ENCODE results near the gene SNTB2.
"Not testable (repeated sequence)": the region's sequence is repeated elsewhere in the genome, so short reads cannot be mapped to it uniquely, and the experiment has no call there.

The SNTB2 gene

GRCh38 chr16:69186642-69187445 lies at the start of gene SNTB2:
Gene SNTB2 (plus strand): TSS chr16:69187164. CDS start chr16:69187167, 3 bp downstream.
- DNase-seq: peak; percentile 85 to 88

GRCh38 chr16:69138608-69139007 lies 48.4 kb upstream of the SNTB2 start:
- no peak for DNase-seq

GRCh38 chr16:69139464-69139863 lies 47.5 kb upstream of the SNTB2 start:
- not testable (repeated sequence) for DNase-seq

- no peak for DNase-seq
These were observed 46.0 kb upstream of the SNTB2 start for GRCh38 chr16:69141014-69141413.

GRCh38 chr16:69141936-69142335 lies 45.0 kb upstream of the SNTB2 start:
- no peak for DNase-seq

- no peak for DNase-seq
These were observed 43.8 kb upstream of the SNTB2 start for GRCh38 chr16:69143116-69143515.

GRCh38 chr16:69145658-69146057 lies 41.3 kb upstream of the SNTB2 start:
- DNase-seq: no peak

GRCh38 chr16:69149621-69150020 lies 37.3 kb upstream of the SNTB2 start:
- not testable (repeated sequence) for DNase-seq

- peak; percentile 17 to 51 for DNase-seq
These were observed 36.7 kb upstream of the SNTB2 start for GRCh38 chr16:69150146-69150865.

GRCh38 chr16:69157196-69157595 lies 29.8 kb upstream of the SNTB2 start:
- DNase-seq: no peak

- no peak for DNase-seq
These were observed 26.8 kb upstream of the SNTB2 start for GRCh38 chr16:69160192-69160591.

GRCh38 chr16:69165584-69165983 lies 21.4 kb upstream of the SNTB2 start:
- no peak for DNase-seq

- DNase-seq: peak; percentile 75 to 81
These were observed 20.6 kb upstream of the SNTB2 start for GRCh38 chr16:69166221-69166833.

- DNase-seq: no peak
These were observed 19.7 kb upstream of the SNTB2 start for GRCh38 chr16:69166946-69167930.

GRCh38 chr16:69169051-69169450 lies 17.9 kb upstream of the SNTB2 start:
- DNase-seq: no peak

- no peak for DNase-seq
These were observed 17.2 kb upstream of the SNTB2 start for GRCh38 chr16:69169607-69170352.

GRCh38 chr16:69171325-69172084 lies 15.5 kb upstream of the SNTB2 start:
- no peak for DNase-seq

- no peak for DNase-seq
These were observed 10.7 kb upstream of the SNTB2 start for GRCh38 chr16:69176033-69176800.

GRCh38 chr16:69179328-69180010 lies 7.5 kb upstream of the SNTB2 start:
- DNase-seq: no peak

GRCh38 chr16:69180011-69180338 lies 7.0 kb upstream of the SNTB2 start:
- no peak for DNase-seq
